HG03521 (cell line): ENCODE data around the gene GPR15LG.

ENCODE experiments used
- ATAC-seq: cut with Tn5 transposase; IDR thresholded peaks from one replicate; pipeline ENCODE4 v1.9.1; 2021; ENCODE audit warnings: mild to moderate bottlenecking, moderate library complexity; ENCODE audit not compliant: unreplicated experiment

Gene GPR15LG

GRCh38 chr10:84193327-84193726, 19.7 kb downstream of the GPR15LG start:
- no peak for ATAC-seq

GRCh38 chr10:84193846-84194423, 20.3 kb downstream of the GPR15LG start:
- ATAC-seq: no peak

- ATAC-seq: peak; percentile 86
Measured at GRCh38 chr10:84194424-84195043, 20.9 kb downstream of the GPR15LG start, which contains the start of gene CDHR1. Gene CDHR1 (plus strand): TSS chr10:84194537. CDS start chr10:84194761, 224 bp downstream.

GRCh38 chr10:84195044-84195830, 21.6 kb downstream of the GPR15LG start:
- ATAC-seq: peak; percentile 3

GRCh38 chr10:84196083-84196482, 22.5 kb downstream of the GPR15LG start:
- no peak for ATAC-seq

- ATAC-seq: no peak
Measured at GRCh38 chr10:84196941-84197340, 23.3 kb downstream of the GPR15LG start.

- no peak for ATAC-seq
Measured at GRCh38 chr10:84197643-84198042, 24.0 kb downstream of the GPR15LG start.

- ATAC-seq: no peak
Measured at GRCh38 chr10:84198206-84198915, 24.8 kb downstream of the GPR15LG start.

GRCh38 chr10:84200537-84201243, 27.1 kb downstream of the GPR15LG start:
- ATAC-seq: no peak

- ATAC-seq: no peak
Measured at GRCh38 chr10:84201244-84201606, 27.6 kb downstream of the GPR15LG start.

- ATAC-seq: no peak
Measured at GRCh38 chr10:84201682-84202081, 28.1 kb downstream of the GPR15LG start.

- no peak for ATAC-seq
Measured at GRCh38 chr10:84202349-84202748, 28.7 kb downstream of the GPR15LG start.

- ATAC-seq: peak; percentile 61
Measured at GRCh38 chr10:84204122-84204521, 30.5 kb downstream of the GPR15LG start.

- no peak for ATAC-seq
Measured at GRCh38 chr10:84204610-84205009, 31.0 kb downstream of the GPR15LG start.

- ATAC-seq: peak; percentile 67
Measured at GRCh38 chr10:84205049-84205852, 31.6 kb downstream of the GPR15LG start.

- ATAC-seq: no peak
Measured at GRCh38 chr10:84205853-84206525, 32.4 kb downstream of the GPR15LG start.

- ATAC-seq: no peak
Measured at GRCh38 chr10:84208023-84208422, 34.4 kb downstream of the GPR15LG start.

GRCh38 chr10:84211566-84211965, 38.0 kb downstream of the GPR15LG start:
- ATAC-seq: no peak

GRCh38 chr10:84212014-84212413, 38.4 kb downstream of the GPR15LG start:
- no peak for ATAC-seq
